A549 (cell line): ENCODE data around the gene UMAD1. TPM values are rescaled to one million over a fixed set of nuclear protein-coding genes. Genes with fewer than 3 reads are reported as not detected.
"Not testable (repeated sequence)": the region's sequence is repeated elsewhere in the genome, so short reads cannot be mapped to it uniquely, and the experiment has no call there.

Experiments used
- ATAC-seq, 2 experiments: fragments of 200-7000 bp in 1 of 2; fragments of >200 bp in 1 of 2; cut with Nextera tagmentation in 1 of 2; cut with Tn5 transposase in 1 of 2; 3 replicates each; pipeline versions ENCODE4 v1.8.0 to v1.9.1; 2018 to 2020; ENCODE audit warnings: mild to moderate bottlenecking in 1 of 2, moderate library complexity in 1 of 2
- CTCF ChIA-PET: fragments of 300-600 bp; sonication (Branson Sonifier 250); formaldehyde crosslinking; extraction: SDS; loops from one replicate; lab custom pipeline; 2021; ENCODE audit warnings: antibody characterized with exemption, inconsistent platforms; lab: Yijun Ruan, JAX
- POLR2A ChIA-PET: fragments of 350-600 bp; formaldehyde crosslinking; extraction: SDS; loops from one replicate; lab custom pipeline; 2021; ENCODE audit warnings: antibody characterized with exemption, inconsistent platforms; lab: Yijun Ruan, JAX
- DNase-seq, 2 experiments: peaks; one replicate each; pipeline versions ENCODE4 v3.0.0 to v3.0.0-alpha.2; 2011 to 2016; ENCODE audit warnings: low read depth in 1 of 2, low spot score in 1 of 2
- FAIRE-seq: peaks from 2 replicates; lab custom pipeline; 2011; peaks lifted over from hg19 to GRCh38; lab: Jason Lieb, UNC
- H3K27ac ChIP-seq, 2 experiments: fragments of >200 bp; sonication (Bioruptor Twin); formaldehyde crosslinking; 3 replicates each; pipeline ENCODE4 v1.5.1; 2016 to 2017
- H3K4me1 ChIP-seq: fragments of >200 bp; sonication (Bioruptor Twin); formaldehyde crosslinking; 3 replicates; pipeline ENCODE4 v1.6.1; 2016
- H3K4me2 ChIP-seq: fragments of >200 bp; sonication (Bioruptor Twin); formaldehyde crosslinking; 3 replicates; pipeline ENCODE4 v1.6.1; 2016
- H3K4me3 ChIP-seq: fragments of >200 bp; sonication (Bioruptor Twin); formaldehyde crosslinking; 3 replicates; pipeline ENCODE4 v1.5.1; 2016
- H3K9me3 ChIP-seq: fragments of >200 bp; sonication (Bioruptor Twin); formaldehyde crosslinking; 3 replicates; pipeline ENCODE4 v1.6.1; 2016
- BCL3 ChIP-seq: fragments of >200 bp; sonication (Bioruptor Twin); formaldehyde crosslinking; IDR thresholded peaks from 3 replicates; pipeline ENCODE4 v1.6.1; 2016
- CBX2 ChIP-seq: fragments of 200-600 bp; sonication (generic); IDR thresholded peaks from 2 replicates; pipeline ENCODE4 v1.6.1; 2016; ENCODE audit warnings: low read depth, mild to moderate bottlenecking, borderline replicate concordance
- CBX8 ChIP-seq: fragments of 200-600 bp; sonication (generic); IDR thresholded peaks from 2 replicates; pipeline ENCODE4 v1.6.1; 2016
- CHD2 ChIP-seq: fragments of 150-350 bp; IDR thresholded peaks from 2 replicates; pipeline ENCODE4 v1.6.1; 2014; ENCODE audit warnings: low read length; ENCODE audit not compliant: partially characterized antibody
- E2F6 ChIP-seq: IDR thresholded peaks from 2 replicates; pipeline ENCODE4 v1.6.1; 2012; ENCODE audit warnings: low read depth, borderline replicate concordance
- HDAC2 ChIP-seq: fragments of 200-600 bp; sonication (generic); IDR thresholded peaks from 2 replicates; pipeline ENCODE4 v1.6.1; 2016
- HEYL ChIP-seq: fragments of 250-450 bp; sonication (Bioruptor Pico); IDR thresholded peaks from 2 replicates; pipeline ENCODE4 v1.8.0; 2021; ENCODE audit warnings: mild to moderate bottlenecking, moderate library complexity
- HOXB5 ChIP-seq: fragments of 250-450 bp; sonication (Bioruptor Pico); IDR thresholded peaks from 2 replicates; pipeline ENCODE4 v1.5.0; 2020; ENCODE audit warnings: mild to moderate bottlenecking, moderate library complexity
- KDM1A ChIP-seq: fragments of 200-600 bp; sonication (generic); IDR thresholded peaks from 2 replicates; pipeline ENCODE4 v1.6.1; 2016; ENCODE audit warnings: low read depth, mild to moderate bottlenecking
- MAFK ChIP-seq: fragments of 450-650 bp; IDR thresholded peaks from 2 replicates; pipeline ENCODE4 v1.6.1; 2014; ENCODE audit not compliant: partially characterized antibody
- PHF8 ChIP-seq: fragments of 200-600 bp; sonication (generic); IDR thresholded peaks from 2 replicates; pipeline ENCODE4 v1.6.1; 2016; ENCODE audit warnings: low read depth, mild to moderate bottlenecking, antibody characterized with exemption, moderate library complexity, borderline replicate concordance
- RARB ChIP-seq: fragments of 250-450 bp; sonication (Bioruptor Pico); IDR thresholded peaks from 2 replicates; pipeline ENCODE4 v1.8.0; 2021; ENCODE audit warnings: mild to moderate bottlenecking, moderate library complexity
- RCOR1 ChIP-seq: fragments of 150-350 bp; IDR thresholded peaks from 2 replicates; pipeline ENCODE4 v1.6.1; 2014; ENCODE audit warnings: antibody characterized with exemption, low read length, low read depth
- SREBF2 ChIP-seq: fragments of 450-650 bp; IDR thresholded peaks from 2 replicates; pipeline ENCODE4 v1.6.1; 2014; ENCODE audit warnings: mild to moderate bottlenecking, moderate library complexity
- TFCP2L1 ChIP-seq: fragments of 250-450 bp; sonication (Bioruptor Pico); IDR thresholded peaks from 2 replicates; pipeline ENCODE4 v1.5.0; 2021; ENCODE audit warnings: mild to moderate bottlenecking
- ZC3H11A ChIP-seq: fragments of 450-650 bp; IDR thresholded peaks from 2 replicates; pipeline ENCODE4 v1.6.1; 2014; ENCODE audit warnings: antibody characterized with exemption, mild to moderate bottlenecking
- ZNF302 ChIP-seq: fragments of 250-450 bp; sonication (Bioruptor Pico); IDR thresholded peaks from 2 replicates; pipeline ENCODE4 v1.9.0; 2021; ENCODE audit warnings: inconsistent platforms, mild to moderate bottlenecking, moderate library complexity
- ZSCAN20 ChIP-seq: fragments of 250-450 bp; sonication (Bioruptor Pico); IDR thresholded peaks from 2 replicates; pipeline ENCODE4 v1.8.0; 2022; ENCODE audit warnings: mild to moderate bottlenecking, moderate library complexity
- WGBS: methylation state at CpG from one replicate; pipeline ENCODE4 v1.1.6; 2017; ENCODE audit errors: missing lambda C conversion rate; 5-methylcytosine and 5-hydroxymethylcytosine counted together
- polyA plus RNA-seq, 4 experiments: library from polyadenylated mRNA; depleted of rRNA in 3 of 4; stranded (reverse); fragments of >200 nt; fragmentation: RNase III in 1 of 4; extraction: RNeasy Plus Mini Kit Qiagen cat#74134 plus additional on column Dnase treatment in 1 of 4; gene quantifications; 2 replicates in 3 of 4; 3 replicates in 1 of 4; pipeline ENCODE4 v1.2.3, GENCODE V29; 2011 to 2017
- TF ChIP-seq, protein P1 (sequence below): fragments of >200 bp; sonication (Bioruptor Twin); formaldehyde crosslinking; IDR thresholded peaks from 3 replicates; pipeline ENCODE4 v1.5.1; 2016
- TF ChIP-seq, protein P2 (sequence below): fragments of 250-450 bp; sonication (Bioruptor Pico); IDR thresholded peaks from 2 replicates; pipeline ENCODE4 v1.5.0; 2021; ENCODE audit warnings: mild to moderate bottlenecking, moderate library complexity, borderline replicate concordance

Gene UMAD1
- polyA plus RNA-seq, 2 of the 4 experiments (the other 2 are of a cell fraction), result 21.4 to 46.4 TPM

GRCh38 chr7:7820939-7821338, 180.4 kb downstream of the UMAD1 start (continued):
- TF ChIP-seq E2F6 (no peak), ZC3H11A (no peak)

DNA sequence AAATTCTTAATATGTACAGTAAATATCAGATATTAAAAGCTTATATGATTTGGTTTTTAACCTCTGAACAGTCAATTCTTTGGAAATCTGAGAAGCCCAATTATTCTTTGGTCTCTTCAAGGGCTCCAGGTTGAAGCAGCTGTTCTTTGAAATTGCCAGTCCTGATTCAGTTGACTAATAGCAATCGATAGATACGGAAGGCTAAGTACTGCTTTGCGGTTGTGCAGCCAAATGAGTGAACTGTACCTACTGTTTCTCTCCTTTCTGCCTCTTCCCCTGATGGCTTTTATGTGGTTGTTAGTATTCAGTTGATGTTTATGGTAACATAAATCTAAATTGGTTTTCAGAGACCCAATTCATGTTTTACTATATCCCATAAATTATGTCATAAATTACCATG, 181.0 kb downstream of the UMAD1 start:
- ATAC-seq (no peak), DNase-seq (no peak), FAIRE-seq (peak; percentile 23)
- 96% methylated on average over 3 of the region's 3 CpGs for WGBS
- Histone ChIP-seq H3K9me3 (no peaks in the 10 kb centered on the region), H3K4me1 (peaks cover 6% of the 10 kb centered on the region; the same call in 1 of the 3 replicates), H3K27ac (no peak overlapping the region), H3K4me3 (no peak overlapping the region), H3K4me2 (no peak overlapping the region)
- no peak for TF ChIP-seq ZSCAN20 (CRISPR knock-in tag)
- no peak for TF ChIP-seq RARB (CRISPR knock-in tag)
- TF ChIP-seq HDAC2, result no peak
- TF ChIP-seq CBX2, result no peak
- no peak for TF ChIP-seq HEYL (CRISPR knock-in tag)
- no peak for TF ChIP-seq KDM1A
- TF ChIP-seq, protein P1, sequence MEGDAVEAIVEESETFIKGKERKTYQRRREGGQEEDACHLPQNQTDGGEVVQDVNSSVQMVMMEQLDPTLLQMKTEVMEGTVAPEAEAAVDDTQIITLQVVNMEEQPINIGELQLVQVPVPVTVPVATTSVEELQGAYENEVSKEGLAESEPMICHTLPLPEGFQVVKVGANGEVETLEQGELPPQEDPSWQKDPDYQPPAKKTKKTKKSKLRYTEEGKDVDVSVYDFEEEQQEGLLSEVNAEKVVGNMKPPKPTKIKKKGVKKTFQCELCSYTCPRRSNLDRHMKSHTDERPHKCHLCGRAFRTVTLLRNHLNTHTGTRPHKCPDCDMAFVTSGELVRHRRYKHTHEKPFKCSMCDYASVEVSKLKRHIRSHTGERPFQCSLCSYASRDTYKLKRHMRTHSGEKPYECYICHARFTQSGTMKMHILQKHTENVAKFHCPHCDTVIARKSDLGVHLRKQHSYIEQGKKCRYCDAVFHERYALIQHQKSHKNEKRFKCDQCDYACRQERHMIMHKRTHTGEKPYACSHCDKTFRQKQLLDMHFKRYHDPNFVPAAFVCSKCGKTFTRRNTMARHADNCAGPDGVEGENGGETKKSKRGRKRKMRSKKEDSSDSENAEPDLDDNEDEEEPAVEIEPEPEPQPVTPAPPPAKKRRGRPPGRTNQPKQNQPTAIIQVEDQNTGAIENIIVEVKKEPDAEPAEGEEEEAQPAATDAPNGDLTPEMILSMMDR, result no peak
- TF ChIP-seq HOXB5 (CRISPR knock-in tag), result no peak
- no peak for TF ChIP-seq ZC3H11A
- TF ChIP-seq TFCP2L1 (CRISPR knock-in tag), result no peak
- CTCF ChIA-PET, result no interaction called here
- POLR2A ChIA-PET, result interaction anchor here (0.9 kb wide), 1 partner anchor 181 kb away, joined by 3 read pairs; the partner anchor contains the start of gene UMAD1

DNA sequence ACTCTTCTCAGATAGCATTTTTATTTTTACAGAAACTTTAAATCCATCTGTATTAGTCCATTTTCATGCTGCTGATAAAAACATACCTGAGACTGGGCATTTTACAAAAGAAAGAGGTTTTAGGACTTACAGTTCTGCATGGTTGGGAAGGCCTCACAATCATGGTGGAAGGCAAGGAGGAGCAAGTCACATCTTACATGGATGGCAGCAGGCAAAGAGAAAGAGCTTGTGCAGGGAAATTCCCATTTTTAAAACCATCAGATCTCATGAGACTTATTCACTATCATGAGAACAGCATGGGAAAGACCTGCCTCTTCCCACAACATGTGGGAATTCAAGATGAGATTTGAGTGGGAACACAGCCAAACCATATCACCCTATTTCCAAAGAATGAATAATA, 184.7 kb downstream of the UMAD1 start:
- H3K9me3 ChIP-seq, POLR2A ChIA-PET, H3K4me1 ChIP-seq, H3K27ac ChIP-seq, DNase-seq, CTCF ChIA-PET, H3K4me3 ChIP-seq, FAIRE-seq, H3K4me2 ChIP-seq, ATAC-seq: not testable (repeated sequence)

DNA sequence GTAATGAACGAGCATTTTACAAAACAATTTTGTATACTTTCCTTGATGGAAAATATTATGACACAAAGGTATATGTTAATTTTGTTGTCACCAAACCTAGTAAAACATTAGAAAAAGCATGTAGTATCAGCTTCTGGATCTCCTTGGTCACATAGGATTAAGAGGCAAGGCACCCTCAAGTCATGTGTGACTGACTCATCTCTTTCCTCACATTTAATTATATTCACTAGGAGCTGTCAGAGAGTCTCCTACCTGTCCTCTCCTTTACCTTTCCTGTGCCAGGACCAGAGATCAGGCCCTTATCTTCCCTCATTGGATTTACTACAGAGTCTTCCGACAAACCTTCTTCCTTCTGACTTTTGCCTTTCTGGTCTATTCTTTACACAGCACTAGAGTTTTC, 189.1 kb downstream of the UMAD1 start:
- ATAC-seq, result no peak
- ChIA-PET CTCF (no interaction called here), POLR2A (no interaction called here)
- no peak for DNase-seq
- 95% methylated on average over 2 of the region's 2 CpGs for WGBS
- Histone ChIP-seq H3K4me1 (no peaks in the 10 kb centered on the region), H3K4me3 (no peak overlapping the region), H3K27ac (no peak overlapping the region), H3K4me2 (no peak overlapping the region)
- no peak for FAIRE-seq
- TF ChIP-seq CBX8 (no peak), BCL3 (no peak), RCOR1 (no peak), RARB (CRISPR knock-in tag) (no peak), SREBF2 (no peak), E2F6 (no peak), CHD2 (no peak), ZNF302 (no peak), CBX2 (no peak), PHF8 (no peak), MAFK (no peak), HDAC2 (no peak)
- TF ChIP-seq, protein P1, result no peak
- TF ChIP-seq, protein P2, sequence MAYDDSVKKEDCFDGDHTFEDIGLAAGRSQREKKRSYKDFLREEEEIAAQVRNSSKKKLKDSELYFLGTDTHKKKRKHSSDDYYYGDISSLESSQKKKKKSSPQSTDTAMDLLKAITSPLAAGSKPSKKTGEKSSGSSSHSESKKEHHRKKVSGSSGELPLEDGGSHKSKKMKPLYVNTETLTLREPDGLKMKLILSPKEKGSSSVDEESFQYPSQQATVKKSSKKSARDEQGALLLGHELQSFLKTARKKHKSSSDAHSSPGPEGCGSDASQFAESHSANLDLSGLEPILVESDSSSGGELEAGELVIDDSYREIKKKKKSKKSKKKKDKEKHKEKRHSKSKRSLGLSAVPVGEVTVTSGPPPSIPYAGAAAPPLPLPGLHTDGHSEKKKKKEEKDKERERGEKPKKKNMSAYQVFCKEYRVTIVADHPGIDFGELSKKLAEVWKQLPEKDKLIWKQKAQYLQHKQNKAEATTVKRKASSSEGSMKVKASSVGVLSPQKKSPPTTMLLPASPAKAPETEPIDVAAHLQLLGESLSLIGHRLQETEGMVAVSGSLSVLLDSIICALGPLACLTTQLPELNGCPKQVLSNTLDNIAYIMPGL, result no peak
- TF ChIP-seq, all 56 proteins: peak for 0
- H3K9me3 ChIP-seq, result no peaks in the 10 kb centered on the region
